ENCODE results near the gene FMNL1.
"Not testable (repeated sequence)": the region's sequence is repeated elsewhere in the genome, so short reads cannot be mapped to it uniquely, and the experiment has no call there.

FMNL1 gene

GRCh38 chr17:45221081-45222013 lies at the start of gene FMNL1:
FMNL1 (plus strand) TSS chr17:45221885; CDS start chr17:45222125, 240 bp downstream.
- DNase-seq, result peak; percentile 70

DNA sequence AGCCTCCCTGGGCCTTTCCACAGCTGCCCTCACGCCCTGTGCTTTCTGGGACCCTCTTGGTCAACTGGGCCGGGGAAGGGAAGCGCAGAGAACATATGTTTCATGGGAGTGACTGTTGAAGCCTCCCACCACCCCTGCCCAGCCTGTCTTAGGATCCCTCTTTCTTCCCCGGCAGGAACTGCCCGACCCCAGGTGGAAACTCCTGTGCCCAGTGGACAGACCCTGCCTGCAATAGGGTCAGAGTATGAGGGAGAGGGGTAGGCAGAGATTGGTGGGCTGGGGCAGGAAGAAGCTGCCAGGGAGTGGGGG lies 49.5 kb upstream of the FMNL1 start:
- DNase-seq, result no peak

- DNase-seq, result peak; percentile 60
Observed at GRCh38 chr17:45172541-45173286, 49.0 kb upstream of the FMNL1 start.

GRCh38 chr17:45175759-45176115 lies 45.9 kb upstream of the FMNL1 start:
- no peak for DNase-seq

DNA sequence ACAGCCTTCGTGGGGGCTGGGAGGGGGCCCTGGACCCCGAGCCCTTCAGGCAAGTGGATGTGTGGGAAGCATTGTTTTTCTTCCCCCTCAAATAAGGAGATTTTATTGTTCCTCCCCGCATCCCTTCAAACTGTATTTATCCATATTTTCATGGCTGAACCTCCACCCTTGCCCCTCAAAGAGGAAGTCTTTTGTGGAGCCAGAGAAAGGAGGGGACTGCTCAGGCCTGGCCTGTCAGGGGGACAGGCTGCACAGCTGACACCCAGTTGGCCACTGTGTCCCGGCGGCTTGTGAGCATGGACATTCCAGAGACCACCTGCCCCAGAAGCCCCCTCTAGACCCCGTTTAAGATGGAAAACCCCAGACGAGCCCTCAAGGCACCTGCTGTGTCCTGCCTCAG lies 44.1 kb upstream of the FMNL1 start:
- no peak for DNase-seq

- DNase-seq, result no peak
Observed at GRCh38 chr17:45184144-45184543, 37.5 kb upstream of the FMNL1 start.

DNA sequence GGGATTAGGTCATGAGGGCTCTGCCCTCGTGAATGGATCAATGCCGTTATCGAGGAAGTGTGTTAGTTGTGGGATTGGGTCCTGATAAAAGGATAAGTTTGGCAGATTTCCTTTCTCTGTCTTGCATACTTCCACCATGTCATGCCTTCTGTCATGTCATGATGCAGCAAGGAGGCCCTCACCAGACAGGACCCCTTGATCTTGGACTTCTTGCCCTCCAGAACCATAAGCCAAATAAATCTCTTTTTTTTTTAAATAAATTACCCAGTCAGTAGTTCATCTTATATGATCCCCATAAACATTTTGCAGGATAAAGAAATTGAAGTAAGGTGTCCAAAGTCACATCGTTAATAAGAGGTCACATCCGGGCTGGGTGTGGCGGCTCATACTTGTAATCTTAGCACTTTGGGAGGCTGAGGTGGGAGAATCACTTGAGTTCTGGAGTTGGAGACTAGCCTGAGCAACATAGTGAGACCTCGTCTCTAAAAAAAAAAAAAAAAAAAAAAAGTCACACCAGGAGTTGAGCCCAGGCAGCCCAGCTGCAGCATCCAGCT lies 34.8 kb upstream of the FMNL1 start:
- no peak for DNase-seq

GRCh38 chr17:45189009-45189408 lies 32.7 kb upstream of the FMNL1 start:
- no peak for DNase-seq

DNA sequence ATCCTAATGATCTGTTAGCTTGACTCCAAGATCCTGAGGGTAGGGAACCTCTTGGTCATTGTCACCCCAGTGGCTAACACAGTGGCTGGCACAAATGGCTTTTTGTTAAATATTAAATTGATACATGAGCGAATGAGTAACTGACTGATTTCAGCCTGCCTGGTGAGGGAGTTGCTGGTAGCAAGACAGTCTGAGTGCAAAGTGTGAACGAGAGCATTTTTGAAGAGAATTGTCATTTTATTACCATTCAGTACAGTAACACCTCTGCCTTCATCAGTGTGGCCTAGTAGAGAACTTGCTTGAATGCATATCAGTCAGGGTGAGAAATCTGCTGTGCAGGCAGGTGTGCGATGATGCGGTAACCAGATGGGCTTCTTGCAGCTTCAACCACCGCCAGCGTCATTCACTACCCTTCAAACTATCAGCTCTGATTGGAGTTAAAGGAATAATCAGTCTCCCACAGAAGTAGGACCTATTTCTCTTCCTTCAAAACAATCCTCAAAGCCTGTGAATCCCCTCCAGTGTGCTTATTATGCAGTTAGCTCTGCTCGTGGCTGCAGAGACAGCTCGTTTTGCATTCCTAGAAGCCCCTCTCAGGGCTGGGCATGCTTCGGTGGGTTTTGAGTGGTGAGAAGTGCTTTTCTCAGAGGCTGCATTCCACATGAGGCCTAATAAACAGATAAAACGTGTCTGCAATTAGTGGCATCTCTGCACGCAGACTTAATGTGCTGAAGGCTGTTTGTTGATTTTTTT lies 31.0 kb upstream of the FMNL1 start:
- DNase-seq, result no peak

- DNase-seq, result no peak
Observed at GRCh38 chr17:45195424-45195823, 26.3 kb upstream of the FMNL1 start.

- no peak for DNase-seq
Observed at GRCh38 chr17:45197108-45197507, 24.6 kb upstream of the FMNL1 start.

DNA sequence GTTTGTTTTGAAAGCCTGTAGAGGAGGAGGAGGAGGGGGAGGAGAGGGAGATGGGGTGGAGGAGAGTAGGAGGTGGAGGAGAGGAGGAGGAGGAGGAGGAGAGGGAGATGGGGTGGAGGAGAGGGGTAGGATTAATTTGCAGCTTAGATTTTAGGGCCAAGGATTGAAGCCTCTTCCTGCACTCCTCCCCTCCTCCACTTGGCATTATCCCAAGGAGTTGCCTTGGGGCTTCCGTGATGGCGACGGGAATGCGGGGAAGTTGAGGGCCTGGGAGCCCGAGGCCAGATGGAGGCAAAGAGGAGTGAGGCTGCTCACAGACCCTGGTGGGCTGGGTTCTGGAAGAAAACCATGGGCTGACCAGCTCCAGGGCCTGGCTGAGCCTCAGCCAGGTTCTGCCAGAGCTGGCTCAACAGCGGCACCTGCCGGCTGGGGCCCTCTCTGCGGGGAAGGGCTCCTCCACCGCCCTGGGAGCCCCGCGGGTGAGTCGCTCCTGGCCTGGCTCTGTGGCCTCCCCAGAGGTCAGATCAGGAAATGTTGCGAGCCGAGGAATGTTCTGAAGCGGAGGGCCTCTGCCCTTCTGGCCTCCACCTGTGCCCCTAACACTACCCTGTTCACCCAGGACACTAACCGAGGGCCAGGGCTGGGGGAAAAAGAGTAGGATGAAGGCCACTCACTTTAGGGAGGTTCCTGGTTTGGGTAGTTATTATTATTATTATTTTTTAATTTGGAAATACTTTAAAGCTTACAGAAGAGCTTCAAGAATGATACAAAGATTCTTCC lies 23.9 kb upstream of the FMNL1 start:
- peak; percentile 88 for DNase-seq

DNA sequence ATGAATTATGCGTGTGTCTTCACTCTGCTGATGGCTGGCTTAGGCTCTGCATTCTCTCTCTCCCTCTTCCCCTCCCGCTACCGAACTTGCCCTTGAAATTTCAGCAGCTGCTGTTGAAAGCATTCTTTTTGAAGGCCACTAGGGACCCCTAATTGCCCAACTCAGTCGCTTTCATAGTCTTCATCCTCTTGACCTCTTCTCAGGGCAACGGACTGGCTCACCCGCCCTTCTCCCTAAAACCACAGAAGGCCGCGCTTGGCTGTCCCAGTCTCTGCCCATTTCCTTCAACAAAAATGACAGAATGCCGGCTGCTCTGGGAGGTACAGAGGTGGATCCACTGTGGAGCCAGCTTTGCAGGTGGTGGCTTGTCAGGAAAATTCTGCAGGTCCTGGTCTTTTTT lies 21.0 kb upstream of the FMNL1 start:
- DNase-seq, result no peak

DNA sequence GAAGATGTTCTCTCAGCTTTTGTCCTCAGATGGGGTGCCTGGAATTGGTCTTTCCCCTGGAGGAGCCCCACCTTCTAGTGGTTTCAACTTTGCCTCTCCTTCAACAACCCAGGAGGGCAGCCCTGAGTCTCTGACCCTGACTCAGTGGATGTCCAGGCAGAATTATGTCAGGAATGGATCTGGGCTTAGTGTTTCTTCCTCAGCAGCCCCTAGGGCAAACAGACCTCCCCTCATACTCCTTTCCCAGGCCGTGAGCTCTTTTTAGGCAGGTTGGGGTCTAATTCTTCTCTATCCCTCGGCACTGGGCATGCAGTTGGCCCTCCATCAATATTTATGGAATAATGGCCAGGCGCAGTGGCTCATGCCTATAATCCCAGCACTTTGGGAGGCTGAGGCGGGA lies 20.2 kb upstream of the FMNL1 start:
- DNase-seq, result no peak

DNA sequence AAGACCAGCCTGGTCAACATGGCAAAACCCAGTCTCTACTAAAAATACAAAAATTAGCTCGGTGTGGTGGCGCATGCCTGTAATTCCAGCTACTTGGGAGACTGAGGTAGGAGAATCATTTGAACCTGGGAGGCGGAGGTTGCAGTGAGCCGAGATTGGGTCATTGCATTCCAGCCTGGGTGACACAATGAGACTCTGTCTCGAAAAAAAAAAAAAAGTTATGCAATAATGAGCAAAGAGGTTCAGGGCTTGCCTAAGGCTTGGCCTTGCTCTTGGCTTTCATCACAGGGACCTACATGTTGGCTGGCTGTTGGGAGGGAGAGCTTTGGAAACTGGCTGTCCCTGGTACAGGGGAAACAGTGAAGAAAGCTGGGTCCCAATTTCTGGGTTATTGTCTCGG lies 19.8 kb upstream of the FMNL1 start:
- DNase-seq, result not testable (repeated sequence)

DNA sequence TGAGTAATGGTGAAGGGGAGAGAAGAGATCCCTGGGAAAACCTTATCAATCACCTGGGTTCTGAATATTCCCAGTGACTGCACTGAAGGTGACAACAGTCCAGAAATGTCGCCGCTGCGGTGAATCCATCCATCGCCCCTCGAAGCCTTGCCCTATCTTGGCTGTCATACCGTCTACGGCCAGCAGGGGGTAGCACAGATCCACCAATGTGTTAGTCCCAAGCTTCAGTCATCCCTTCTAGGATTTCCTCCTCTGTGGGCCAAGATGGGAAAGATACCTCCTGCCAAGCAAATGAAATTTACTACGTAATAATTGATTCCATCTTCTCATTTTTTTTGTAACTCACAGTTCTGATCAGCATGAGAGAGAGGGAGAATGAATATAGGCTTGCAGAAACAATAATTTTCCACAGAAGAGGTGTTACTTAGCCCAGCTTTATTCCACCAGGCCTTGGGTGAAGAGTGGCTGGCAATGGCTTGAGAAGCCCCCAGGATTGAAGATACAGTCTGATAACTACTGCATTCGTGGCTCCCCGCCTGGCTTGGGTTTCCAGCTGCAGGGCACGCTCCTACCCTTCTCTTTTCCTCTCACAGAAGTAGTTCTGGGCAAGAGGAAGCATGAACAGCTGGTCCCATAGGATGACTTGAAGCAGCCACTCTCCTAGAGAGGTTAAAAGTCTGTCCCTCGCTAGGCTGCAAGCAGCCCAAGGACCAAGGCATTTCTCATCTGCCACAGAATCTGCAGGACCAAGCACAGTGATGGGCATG lies 2.6 kb upstream of the FMNL1 start:
- DNase-seq, result peak; percentile 87

- no peak for DNase-seq
Observed at GRCh38 chr17:45220079-45220478, 1.6 kb upstream of the FMNL1 start.

- no peak for DNase-seq
Observed at GRCh38 chr17:45222014-45222288, 266 bp downstream of the FMNL1 start.

DNA sequence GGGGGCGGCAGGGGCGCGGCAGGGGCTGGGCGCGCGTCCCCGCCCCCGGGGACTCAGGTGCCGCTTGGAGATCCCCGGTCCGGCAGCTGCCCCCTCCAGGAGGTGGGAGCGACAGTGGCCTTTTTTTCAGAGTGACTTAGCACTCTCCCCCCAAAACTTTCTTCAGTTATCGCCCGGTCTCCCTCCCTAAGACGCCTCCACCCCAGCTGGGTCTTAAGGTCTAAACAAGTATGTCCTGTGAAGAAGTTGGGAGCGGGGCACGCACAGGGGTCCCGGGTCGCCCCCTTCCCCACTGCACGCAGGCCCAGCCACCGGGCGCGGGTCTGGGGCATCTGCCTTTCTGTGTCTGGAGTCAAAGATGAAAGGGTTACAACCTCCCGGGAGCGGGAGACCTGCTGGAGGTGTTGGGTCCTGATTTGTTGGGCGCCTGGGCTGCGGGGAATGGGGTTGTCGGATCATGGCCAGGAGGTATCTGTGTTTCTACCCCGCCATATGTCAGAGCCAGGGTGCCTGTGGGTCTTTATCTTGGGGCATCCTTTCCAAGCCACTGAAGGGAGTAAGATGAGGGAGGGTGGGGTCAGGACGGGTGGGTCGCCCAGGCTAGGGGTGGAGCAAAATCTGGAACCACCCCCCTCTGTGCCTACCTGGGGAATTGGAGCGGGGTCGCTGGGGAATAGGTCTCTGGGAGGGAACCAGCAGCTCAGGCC lies 757 bp downstream of the FMNL1 start:
- peak; percentile 67 for DNase-seq

GRCh38 chr17:45222996-45223538 lies 1.4 kb downstream of the FMNL1 start:
- peak; percentile 26 for DNase-seq

All from CD4-positive, alpha-beta T cell treated with Interleukin-10 for 1 hour (primary cell).